Caco-2 (cell line): ENCODE results near the gene GLMN. TPM values are rescaled to one million over a fixed set of nuclear protein-coding genes. Genes with fewer than 3 reads are reported as not detected.

Experiments
- BruUV-seq: library from RNA; stranded (reverse); fragments of 400-500 nt; replicated peaks from 2 replicates; lab custom pipeline; 2021; lab: Mats Ljungman, UMichigan
- CTCF ChIA-PET: fragments of 300-600 bp; sonication (Branson Sonifier 250); formaldehyde crosslinking; loops from one replicate; lab custom pipeline; 2022; ENCODE audit warnings: antibody characterized with exemption; lab: Charles Lee
- POLR2A ChIA-PET: fragments of 300-600 bp; sonication (Branson Sonifier 250); formaldehyde crosslinking; loops from one replicate; lab custom pipeline; 2022; ENCODE audit warnings: antibody characterized with exemption; lab: Charles Lee
- DNase-seq, 2 experiments: peaks; one replicate each; pipeline versions ENCODE4 v3.0.0 to v3.0.0-alpha.2; 2020 to 2022
- H3K27me3 ChIP-seq: replicated peaks from 2 replicates; pipeline ENCODE4 v1.6.0; 2011; ENCODE audit warnings: low read length; ENCODE audit not compliant: control insufficient read depth, insufficient read depth
- H3K36me3 ChIP-seq: 2 replicates; pipeline ENCODE4 v1.5.1; 2011; ENCODE audit warnings: low read length; ENCODE audit not compliant: control insufficient read depth, insufficient read depth
- H3K4me1 ChIP-seq: fragments of 250-450 bp; sonication (Bioruptor Pico); 2 replicates; pipeline ENCODE4 v1.5.1; 2020; ENCODE audit warnings: mild to moderate bottlenecking
- H3K4me3 ChIP-seq: 2 replicates; pipeline ENCODE4 v1.5.1; 2011; ENCODE audit warnings: low read depth, mild to moderate bottlenecking, control low read depth, low read length
- H3K9me3 ChIP-seq: fragments of 250-450 bp; sonication (Bioruptor Pico); 2 replicates; pipeline ENCODE4 v1.5.1; 2020; ENCODE audit warnings: mild to moderate bottlenecking, moderate library complexity
- H3K27ac Mint-ChIP-seq: one replicate; pipeline ENCODE4 v1.8.0; 2022; ENCODE audit warnings: mixed read lengths; ENCODE audit not compliant: unreplicated experiment
- H3K27me3 Mint-ChIP-seq: one replicate; pipeline ENCODE4 v1.8.0; 2022; ENCODE audit warnings: mixed read lengths; ENCODE audit not compliant: insufficient read depth, unreplicated experiment
- H3K36me3 Mint-ChIP-seq: one replicate; pipeline ENCODE4 v1.8.0; 2022; ENCODE audit warnings: mild to moderate bottlenecking, mixed read lengths; ENCODE audit not compliant: insufficient read depth, unreplicated experiment
- H3K4me1 Mint-ChIP-seq: one replicate; pipeline ENCODE4 v1.8.0; 2022; ENCODE audit warnings: low read depth, mixed read lengths; ENCODE audit not compliant: unreplicated experiment
- H3K4me3 Mint-ChIP-seq: one replicate; pipeline ENCODE4 v1.8.0; 2022; ENCODE audit warnings: mild to moderate bottlenecking, moderate library complexity, mixed read lengths; ENCODE audit not compliant: unreplicated experiment
- H3K9me3 Mint-ChIP-seq: one replicate; pipeline ENCODE4 v1.8.0; 2022; ENCODE audit warnings: mixed read lengths; ENCODE audit not compliant: unreplicated experiment
- intact Hi-C: fragments of 100-400 bp; cut with micrococcal nuclease; formaldehyde crosslinking; loops from one replicate; pipeline ENCODE4 v1.10.0; 2022; ENCODE audit not compliant: unreplicated experiment
- total RNA-seq: library from RNA; stranded (reverse); gene quantifications from 2 replicates; pipeline ENCODE4 v1.2.3, GENCODE V29; 2022
- TF ChIP-seq, protein P1 (sequence below), 2 experiments: fragments of 200-600 bp in 1 of 2; IDR thresholded peaks; 1 replicate in 1 of 2; 2 replicates in 1 of 2; pipeline versions ENCODE4 v1.5.1 to v1.8.0; 2011 to 2022; ENCODE audit warnings: antibody characterized with exemption in 1 of 2, control low read depth in 1 of 2, inconsistent platforms in 1 of 2, low read depth in 1 of 2, low read length in 1 of 2, mild to moderate bottlenecking in 1 of 2, moderate library complexity in 1 of 2; ENCODE audit not compliant: insufficient read depth in 1 of 2, severe bottlenecking in 1 of 2, unreplicated experiment in 1 of 2

The GLMN gene
- total RNA-seq, 1 experiment from 2014 or later = 12.9 TPM

DNA sequence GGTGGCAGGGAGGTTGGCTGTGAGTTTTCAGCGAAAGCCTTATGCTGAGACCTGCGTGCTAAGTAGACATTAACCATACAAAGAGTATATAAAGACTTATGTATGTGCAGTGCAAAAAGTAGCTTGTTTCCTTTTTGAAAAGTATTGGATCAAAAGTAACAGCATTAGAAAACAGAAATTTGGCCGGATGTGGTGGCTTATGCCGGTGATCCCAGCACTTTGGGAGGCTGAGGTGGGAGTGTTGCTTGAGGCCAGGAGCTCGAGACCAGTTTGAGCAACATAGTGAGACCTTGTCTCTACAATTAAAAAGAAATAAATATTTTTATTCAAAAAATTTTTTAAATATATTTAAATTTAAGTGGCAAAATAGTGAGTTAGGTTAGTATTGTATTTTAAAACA is 2.2 kb upstream of the GLMN start:
- Mint-ChIP-seq H3K4me3 (no peak overlapping the region), H3K36me3 (peaks cover 14% of the 10 kb centered on the region), H3K27me3 (no peaks in the 10 kb centered on the region), H3K4me1 (peaks cover 6% of the 10 kb centered on the region), H3K27ac (no peak overlapping the region), H3K9me3 (no peaks in the 10 kb centered on the region)
- intact Hi-C loops = no loop called here
- Histone ChIP-seq H3K4me1 (no peaks in the 10 kb centered on the region; the same call in 1 of the 2 replicates), H3K4me3 (no peak overlapping the region), H3K27me3 (no peaks in the 10 kb centered on the region), H3K36me3 (no peaks in the 10 kb centered on the region), H3K9me3 (no peaks in the 10 kb centered on the region)
- DNase-seq = no peak
- POLR2A ChIA-PET = interaction anchor here (0.6 kb wide), 1 partner anchor 140 kb away, joined by 7 read pairs; no protein-coding TSS in a partner anchor
- TF ChIP-seq, protein P1, sequence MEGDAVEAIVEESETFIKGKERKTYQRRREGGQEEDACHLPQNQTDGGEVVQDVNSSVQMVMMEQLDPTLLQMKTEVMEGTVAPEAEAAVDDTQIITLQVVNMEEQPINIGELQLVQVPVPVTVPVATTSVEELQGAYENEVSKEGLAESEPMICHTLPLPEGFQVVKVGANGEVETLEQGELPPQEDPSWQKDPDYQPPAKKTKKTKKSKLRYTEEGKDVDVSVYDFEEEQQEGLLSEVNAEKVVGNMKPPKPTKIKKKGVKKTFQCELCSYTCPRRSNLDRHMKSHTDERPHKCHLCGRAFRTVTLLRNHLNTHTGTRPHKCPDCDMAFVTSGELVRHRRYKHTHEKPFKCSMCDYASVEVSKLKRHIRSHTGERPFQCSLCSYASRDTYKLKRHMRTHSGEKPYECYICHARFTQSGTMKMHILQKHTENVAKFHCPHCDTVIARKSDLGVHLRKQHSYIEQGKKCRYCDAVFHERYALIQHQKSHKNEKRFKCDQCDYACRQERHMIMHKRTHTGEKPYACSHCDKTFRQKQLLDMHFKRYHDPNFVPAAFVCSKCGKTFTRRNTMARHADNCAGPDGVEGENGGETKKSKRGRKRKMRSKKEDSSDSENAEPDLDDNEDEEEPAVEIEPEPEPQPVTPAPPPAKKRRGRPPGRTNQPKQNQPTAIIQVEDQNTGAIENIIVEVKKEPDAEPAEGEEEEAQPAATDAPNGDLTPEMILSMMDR (IDR thresholded peaks at IDR 0.05; ENCODE audit: insufficient read depth in 1 of 2, low read depth in 1 of 2, low read length in 1 of 2, severe bottlenecking in 1 of 2, unreplicated experiment in 1 of 2) = no peak
- no TSS peak for BruUV-seq
- CTCF ChIA-PET = no interaction called here

DNA sequence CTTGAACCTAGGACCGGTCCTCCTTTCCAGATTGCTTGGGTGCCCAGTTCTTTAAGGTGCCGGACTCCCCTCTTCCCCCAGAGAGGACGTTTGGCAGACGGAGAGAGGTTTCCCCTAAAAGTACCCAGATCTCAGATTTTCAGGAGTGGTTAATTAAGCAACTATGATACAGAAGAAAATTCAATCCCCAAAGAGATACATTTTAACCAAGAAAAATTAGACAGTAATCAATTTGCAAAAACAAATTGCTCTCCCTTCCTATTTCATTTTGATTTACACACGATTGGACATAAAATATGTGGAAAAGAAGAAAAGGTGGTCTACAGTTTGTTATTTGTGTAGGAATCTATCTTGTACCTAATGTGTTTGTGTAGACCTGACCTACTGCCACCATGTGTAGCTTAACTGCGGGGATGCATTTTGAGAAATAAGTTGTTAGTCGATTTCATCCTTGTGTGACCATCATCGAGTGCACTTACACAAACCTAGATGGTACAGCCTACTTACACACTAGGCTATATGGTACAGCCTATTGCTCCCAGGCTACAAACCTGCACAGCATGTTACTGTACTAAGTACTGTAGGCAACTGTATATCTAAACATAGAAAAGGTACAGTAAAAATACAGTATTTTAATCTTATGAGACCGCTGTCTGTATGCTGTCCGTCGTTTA is 827 bp upstream of the GLMN start:
- Histone ChIP-seq H3K4me1 (no peaks in the 10 kb centered on the region; the same call in 1 of the 2 replicates), H3K9me3 (no peaks in the 10 kb centered on the region), H3K36me3 (no peaks in the 10 kb centered on the region), H3K4me3 (peak overlapping the region; percentile 53), H3K27me3 (no peaks in the 10 kb centered on the region)
- intact Hi-C loops = loop anchor here (5.0 kb wide), 1 partner anchor 143 kb away; no protein-coding TSS in a partner anchor
- POLR2A ChIA-PET = interaction anchor here (0.5 kb wide), 1 partner anchor 862 kb away, joined by 3 read pairs; no protein-coding TSS in a partner anchor
- TF ChIP-seq, protein P1 (IDR thresholded peaks at IDR 0.05; ENCODE audit: insufficient read depth in 1 of 2, low read depth in 1 of 2, low read length in 1 of 2, severe bottlenecking in 1 of 2, unreplicated experiment in 1 of 2) = no peak
- Mint-ChIP-seq H3K27me3 (no peaks in the 10 kb centered on the region), H3K36me3 (peaks cover 17% of the 10 kb centered on the region), H3K27ac (peak overlapping the region; percentile 92), H3K9me3 (no peaks in the 10 kb centered on the region), H3K4me3 (peak overlapping the region; percentile 95), H3K4me1 (peaks cover 6% of the 10 kb centered on the region)
- CTCF ChIA-PET = no interaction called here
- DNase-seq = no peak
- TSS peak; percentile 48 for BruUV-seq

DNA sequence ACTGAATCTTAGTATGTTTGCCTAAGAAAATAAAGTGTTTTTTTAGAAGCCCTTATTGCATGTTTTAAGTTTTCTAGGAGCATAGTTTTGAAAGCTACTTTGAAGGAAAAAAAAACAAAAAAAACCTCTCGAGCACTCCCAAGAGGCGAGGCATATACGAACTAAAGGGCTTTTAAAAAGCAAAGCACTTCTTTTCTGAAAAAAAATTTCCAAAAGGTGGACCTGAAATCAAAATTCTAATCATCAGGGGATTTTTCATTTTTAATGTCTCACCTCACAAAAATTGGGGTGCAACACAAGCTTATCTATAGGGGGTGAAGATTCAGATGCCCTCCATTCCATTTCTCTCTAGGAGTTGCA is 594 bp downstream of the GLMN start:
- Mint-ChIP-seq H3K27me3 (no peaks in the 10 kb centered on the region), H3K36me3 (peaks cover 14% of the 10 kb centered on the region), H3K4me1 (peaks cover 6% of the 10 kb centered on the region), H3K9me3 (no peaks in the 10 kb centered on the region), H3K4me3 (peak overlapping the region; percentile 95), H3K27ac (peak overlapping the region; percentile 92)
- intact Hi-C loops = loop anchor here (5.0 kb wide), 1 partner anchor 144 kb away; no protein-coding TSS in a partner anchor
- no peak for DNase-seq
- Histone ChIP-seq H3K27me3 (no peaks in the 10 kb centered on the region), H3K4me3 (peak overlapping the region; percentile 53), H3K9me3 (no peaks in the 10 kb centered on the region), H3K36me3 (no peaks in the 10 kb centered on the region), H3K4me1 (no peaks in the 10 kb centered on the region; the same call in 1 of the 2 replicates)
- POLR2A ChIA-PET = interaction anchor here (0.6 kb wide), 1 partner anchor 455 kb away, joined by 5 read pairs; no protein-coding TSS in a partner anchor
- TF ChIP-seq, protein P1 (IDR thresholded peaks at IDR 0.05; ENCODE audit: insufficient read depth in 1 of 2, low read depth in 1 of 2, low read length in 1 of 2, severe bottlenecking in 1 of 2, unreplicated experiment in 1 of 2) = no peak
- CTCF ChIA-PET = no interaction called here
- BruUV-seq = no TSS peak
